UCSD-AML1 (cell line): ENCODE data around the gene MNAT1.
"Not testable (repeated sequence)": the region's sequence is repeated elsewhere in the genome, so short reads cannot be mapped to it uniquely, and the experiment has no call there.

Source experiments
- DNase-seq: peaks from one replicate; lab custom pipeline; 2025; ENCODE audit not compliant: unreplicated experiment; lab: John Stamatoyannopoulos, UW

MNAT1 gene

DNA sequence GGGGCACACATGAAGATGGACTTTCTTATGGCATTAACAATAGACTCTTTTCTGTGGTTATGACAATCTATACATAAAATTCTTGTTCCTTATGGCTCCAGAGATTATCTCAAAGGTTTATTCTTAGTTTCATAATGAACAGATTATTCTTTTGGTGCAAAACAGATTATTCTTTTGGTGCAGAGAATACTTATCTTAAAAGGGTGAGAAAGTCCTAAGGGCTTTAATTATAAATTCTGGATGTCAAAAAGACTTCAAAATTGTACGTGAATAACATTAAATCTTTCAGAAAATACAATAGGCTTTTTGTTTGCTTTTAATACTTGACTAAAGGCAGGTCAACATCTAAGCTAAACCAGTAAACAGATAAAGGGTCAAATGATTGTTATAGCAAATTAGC is 69.3 kb downstream of the MNAT1 start:
- DNase-seq, result no peak

DNA sequence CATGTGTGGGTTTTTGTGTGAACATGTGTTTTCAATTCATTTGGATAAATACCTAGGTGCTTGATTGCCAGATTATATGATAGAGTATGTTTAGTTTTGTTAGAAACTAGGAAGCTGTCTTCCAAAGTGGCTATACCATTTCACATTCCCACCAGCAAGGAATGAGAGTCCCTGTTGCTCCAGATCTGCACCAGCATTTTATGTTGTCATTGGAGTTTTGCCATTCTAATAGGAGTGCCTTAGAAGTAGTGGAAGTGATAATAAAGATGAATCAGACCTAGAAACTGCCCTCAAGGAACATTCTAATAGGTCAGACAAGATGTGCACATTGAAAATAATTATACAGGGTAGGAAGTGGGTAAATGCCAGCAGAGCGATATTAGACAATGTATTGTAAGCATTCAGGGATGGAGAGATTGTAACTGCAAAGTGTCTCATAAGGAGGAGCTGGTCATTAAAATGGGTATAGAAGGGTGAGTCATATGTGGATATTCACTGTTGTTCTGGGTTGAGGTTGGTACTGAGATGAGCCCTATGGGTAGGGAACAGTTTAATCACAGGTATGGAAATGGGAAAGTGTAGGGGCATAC is 71.4 kb downstream of the MNAT1 start:
- no peak for DNase-seq

DNA sequence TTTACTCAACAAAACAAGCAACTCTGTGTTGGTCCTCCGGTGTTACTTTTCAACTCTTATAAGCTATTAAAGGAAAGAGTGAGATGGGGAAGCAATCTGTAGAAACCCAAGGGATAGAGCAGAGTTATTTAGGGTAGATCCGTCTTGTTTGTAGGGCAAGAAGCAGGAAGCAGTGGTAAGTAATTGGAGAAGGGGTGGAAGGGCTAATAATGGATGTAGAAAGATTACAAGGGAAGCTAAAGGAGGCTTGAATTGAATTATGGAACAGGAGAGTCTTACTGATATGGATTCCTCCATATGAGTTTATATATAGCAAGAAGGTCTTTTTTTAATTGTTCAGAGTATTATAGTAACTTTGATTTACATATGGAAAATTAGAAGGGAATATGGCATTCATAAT is 72.7 kb downstream of the MNAT1 start:
- DNase-seq, result no peak

DNA sequence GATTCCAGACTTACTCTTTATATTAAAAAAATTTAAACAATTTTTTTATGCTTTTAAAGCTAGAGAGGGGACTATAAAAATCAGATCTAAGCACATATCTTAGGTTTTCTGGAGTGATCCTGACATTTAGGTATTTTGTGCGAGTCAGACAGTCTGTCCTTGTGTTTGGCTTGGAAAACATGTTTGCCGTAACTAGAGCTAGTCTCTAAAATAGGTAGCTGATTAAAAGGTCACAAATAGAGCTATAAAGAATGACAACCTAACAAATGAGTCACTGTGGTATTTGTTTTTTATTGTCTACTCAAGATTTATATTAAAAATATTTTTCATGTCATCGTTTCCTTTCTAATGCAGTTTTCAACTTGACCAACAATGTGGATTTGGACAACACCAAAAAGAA is 73.4 kb downstream of the MNAT1 start:
- DNase-seq, result no peak

DNA sequence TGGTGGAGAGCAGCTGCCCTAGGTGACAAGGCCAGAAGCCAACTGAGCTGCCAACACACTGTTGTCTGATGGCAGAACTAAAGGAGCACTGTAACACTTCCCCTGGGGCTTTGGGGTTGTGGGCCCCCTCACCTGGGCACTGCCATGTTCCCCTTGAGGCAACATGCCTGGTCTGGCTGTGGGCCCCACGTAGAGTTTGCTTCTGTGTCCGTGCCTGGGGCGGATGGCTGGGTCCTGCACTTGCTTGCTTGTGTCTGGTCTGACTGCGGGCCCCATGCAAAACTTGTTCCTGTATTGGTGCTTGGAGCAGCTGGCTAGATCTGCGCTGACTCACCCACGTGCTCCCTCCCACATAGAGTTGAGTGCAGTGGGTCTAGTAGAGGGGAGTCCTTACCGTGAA is 78.4 kb downstream of the MNAT1 start:
- no peak for DNase-seq

DNA sequence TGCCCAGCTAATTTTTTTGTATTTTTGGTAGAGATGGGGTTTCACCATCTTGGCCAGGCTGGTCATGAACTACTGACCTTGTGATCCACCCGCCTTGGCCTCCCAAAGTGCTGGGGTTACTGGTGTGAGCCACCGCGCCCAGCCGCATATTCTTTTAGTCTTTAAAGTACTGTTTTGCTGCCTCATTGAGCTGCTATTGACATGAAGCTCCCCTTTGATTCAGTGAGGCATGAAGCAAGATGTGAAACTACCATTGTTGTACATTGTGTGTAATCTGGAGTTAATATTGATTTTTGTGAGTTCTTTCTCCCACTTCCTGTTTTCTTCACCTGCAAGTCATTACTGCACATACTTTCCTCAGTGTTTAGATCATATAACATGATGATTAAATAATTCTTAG is 80.8 kb downstream of the MNAT1 start:
- no peak for DNase-seq

DNA sequence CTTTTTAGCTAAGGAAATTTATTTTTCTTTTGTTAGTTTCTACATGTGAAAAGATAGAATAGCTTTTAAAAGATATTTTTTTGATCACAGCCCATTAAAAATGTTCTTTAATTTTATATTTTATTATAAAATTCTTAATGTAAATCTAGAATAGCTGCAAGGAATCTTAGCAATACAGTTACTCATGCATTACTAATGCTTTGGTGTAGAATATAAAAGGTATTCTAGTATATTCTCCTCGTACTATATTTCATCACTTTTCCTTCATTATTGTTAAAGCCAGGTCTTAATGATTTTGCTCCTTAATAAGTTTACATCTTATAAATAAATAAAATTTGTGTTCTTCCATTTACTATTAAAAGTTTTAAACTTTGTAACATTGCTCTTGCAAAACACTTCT is 82.6 kb downstream of the MNAT1 start:
- no peak for DNase-seq

DNA sequence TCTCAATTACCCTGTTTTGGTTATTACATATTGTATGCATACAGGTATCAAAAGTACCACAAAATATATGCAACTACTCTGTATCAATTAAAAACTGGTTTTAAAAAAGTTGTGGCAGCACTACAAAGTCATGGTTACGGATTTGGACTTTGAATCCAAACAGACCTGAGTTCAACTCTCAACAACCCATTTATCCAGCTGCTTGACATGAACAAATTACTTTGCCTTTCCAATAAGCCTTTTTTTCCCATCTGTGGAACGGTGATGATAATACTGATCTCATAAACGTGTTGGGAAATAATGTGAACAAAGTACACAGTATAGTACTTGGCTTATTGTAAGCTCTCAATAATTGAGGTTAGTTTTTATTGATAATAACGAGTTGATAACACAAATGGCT is 85.0 kb downstream of the MNAT1 start:
- no peak for DNase-seq

DNA sequence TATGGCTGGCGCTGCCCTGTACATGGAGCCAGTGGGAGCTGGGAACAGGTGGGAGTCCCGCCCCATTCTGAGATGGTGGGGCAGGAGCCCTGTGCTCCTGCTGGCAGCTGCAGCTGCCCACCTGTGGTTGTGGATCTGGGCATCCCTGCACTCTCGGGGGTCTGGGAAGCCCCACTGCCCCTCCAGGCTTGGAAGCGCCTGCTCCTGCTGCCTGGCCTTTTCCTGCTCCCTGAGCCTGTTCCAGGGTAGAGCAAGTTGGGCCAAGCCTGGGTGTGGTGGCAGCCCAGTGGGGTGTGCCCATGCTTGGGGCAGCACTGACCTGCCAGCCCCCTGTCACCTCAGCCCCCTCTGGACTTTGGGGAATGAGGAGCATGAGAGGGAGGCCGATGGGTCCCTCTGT is 104.0 kb downstream of the MNAT1 start:
- DNase-seq, result no peak

DNA sequence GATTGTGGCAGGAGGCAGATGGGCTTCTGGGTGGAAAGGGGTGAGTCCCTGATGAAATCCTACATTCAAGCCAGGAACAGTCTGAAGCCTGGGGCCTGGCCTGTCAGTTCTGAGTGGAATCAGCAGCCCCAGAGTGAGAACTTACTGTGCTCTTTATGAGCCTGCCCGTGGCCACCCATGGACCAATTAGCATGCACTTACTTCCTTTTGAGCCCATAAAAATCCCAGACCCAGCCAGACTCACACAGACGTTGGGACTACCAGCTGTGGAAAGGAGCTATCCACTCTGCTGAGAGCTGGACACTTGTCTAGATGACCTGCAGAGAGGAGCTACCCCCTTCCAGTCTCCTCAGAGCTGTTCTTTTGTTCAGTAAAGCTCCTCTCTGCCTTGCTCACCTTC is 104.5 kb downstream of the MNAT1 start:
- no peak for DNase-seq

DNA sequence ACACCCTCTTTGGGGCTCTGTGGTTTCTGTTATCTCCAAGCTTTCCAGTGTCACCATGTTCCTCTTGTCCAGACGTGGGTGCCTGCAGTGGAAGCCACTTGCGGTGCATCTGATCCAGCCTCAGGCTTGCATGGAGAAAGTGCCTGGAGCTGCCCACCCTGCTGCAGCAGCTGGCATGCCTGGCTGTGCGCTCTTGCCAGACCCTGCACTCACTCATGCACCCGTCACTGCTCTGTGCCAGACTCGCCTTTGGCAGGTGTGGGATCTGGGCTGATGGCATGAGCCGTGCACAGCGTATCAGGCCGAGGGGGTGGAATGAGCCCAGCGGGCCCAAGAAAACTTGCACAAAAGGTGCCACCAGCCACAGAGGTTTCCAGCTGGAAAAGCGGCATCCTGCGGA is 105.1 kb downstream of the MNAT1 start:
- no peak for DNase-seq

DNA sequence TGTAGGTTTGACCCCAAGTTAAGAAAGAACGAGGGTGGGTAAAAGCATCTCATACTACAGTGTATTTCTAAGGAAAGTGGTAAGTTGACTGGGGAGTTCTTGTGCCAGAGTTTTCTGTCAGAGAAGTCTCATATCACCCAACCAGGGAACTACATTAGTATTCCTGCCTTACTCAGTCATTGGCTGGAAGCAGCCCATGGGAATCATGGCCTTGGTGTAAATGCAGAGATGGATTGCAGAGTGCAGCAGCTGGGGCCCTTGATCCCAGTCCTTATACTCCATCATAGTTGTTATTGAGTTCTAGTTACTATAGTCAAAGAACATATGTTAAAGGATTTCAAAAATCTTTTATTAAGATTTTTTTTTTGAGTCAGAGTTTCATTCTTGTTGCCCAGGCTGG is 105.8 kb downstream of the MNAT1 start:
- no peak for DNase-seq

DNA sequence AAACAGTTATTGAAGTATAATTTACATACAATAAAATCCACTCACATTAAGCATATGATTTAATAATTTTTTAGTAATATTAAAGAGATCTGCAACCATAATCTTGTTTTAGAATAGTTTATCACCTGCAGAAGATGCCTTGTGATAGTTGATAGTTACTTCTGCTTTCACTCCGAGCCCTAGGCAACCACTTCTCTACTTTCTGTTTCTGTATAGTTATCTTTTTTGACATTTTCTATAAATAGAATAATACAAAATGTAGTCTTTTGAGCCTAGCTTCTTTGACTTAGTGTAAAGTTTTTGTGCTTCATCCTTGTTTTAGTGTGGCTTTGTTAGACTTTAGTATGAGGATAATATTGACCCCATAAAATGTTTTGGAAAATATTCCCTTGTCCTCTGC is 111.0 kb downstream of the MNAT1 start:
- no peak for DNase-seq

DNA sequence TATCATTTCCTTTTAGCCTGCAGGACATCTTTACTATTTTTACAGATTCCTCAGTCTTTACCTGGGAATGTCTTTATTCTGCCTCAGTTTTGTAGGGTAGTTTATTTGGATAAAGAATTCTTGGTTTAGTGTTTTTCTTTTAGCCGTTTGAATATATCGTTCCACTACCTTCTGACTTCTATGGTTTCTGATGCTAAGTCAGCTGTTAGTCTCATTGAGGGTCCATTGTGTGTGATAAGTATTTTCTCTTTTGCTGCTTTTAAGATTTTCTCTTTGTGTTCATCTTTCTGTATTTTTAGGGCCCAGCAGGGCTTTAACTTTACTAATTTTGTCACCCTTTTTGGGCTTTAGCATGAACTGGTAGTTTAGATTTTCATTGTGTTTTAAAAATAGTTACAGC is 113.5 kb downstream of the MNAT1 start:
- no peak for DNase-seq

DNA sequence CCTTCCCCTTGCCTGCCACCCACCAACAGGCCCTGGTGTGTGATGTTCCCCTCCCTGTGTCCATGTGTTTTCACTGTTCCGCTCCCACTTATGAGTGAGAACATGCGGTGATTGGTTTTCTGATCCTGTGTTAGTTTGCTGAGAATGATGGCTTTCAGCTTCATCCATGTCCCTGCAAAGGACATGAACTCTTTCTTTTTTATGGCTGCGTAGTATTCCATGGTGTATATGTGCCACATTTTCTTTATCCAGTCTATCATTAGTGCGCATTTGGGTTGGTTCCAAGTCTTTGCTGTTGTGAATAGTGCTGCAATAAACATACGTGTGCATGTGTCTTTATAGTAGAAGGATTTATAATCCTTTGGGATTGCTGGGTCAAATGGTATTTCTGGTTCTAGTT is 117.1 kb downstream of the MNAT1 start:
- DNase-seq, result not testable (repeated sequence)

DNA sequence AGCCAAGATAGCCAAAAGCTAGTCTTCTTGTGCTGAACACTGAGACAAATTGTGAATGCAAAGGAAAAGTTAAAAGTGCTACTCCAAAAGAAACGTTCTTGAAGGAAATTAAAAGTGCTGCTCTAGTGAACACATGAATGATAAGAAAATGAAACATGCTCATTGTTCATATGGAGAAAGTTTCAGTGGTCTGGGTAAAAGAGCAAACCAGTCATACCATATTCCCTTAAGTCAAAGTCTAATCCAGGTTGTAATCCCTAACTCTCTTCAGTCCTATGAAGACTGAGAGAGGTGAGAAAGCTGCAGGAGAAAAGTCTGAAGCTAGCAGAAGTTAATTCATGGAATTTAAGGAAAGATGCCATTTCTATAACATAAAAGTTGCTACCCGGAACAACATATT is 121.5 kb downstream of the MNAT1 start:
- DNase-seq, result no peak

DNA sequence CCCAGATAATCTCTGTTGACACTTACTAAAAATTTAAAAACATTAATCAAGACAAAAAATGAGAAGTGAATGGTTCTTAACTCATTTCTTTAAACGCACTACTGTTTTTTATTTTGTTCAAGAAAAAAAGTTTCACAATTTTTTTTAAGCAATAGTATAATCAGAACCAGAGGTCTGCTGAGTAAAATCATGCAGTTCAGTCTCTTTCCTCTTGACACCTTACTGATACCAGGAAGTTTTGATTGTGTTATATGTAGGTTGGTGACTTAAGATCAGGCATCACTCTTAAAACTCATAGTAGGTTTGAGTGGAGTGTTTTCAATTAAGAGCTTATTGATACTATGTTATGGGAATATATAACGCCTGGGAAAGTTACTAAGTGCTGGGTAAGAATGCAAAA is 125.0 kb downstream of the MNAT1 start:
- DNase-seq, result no peak

DNA sequence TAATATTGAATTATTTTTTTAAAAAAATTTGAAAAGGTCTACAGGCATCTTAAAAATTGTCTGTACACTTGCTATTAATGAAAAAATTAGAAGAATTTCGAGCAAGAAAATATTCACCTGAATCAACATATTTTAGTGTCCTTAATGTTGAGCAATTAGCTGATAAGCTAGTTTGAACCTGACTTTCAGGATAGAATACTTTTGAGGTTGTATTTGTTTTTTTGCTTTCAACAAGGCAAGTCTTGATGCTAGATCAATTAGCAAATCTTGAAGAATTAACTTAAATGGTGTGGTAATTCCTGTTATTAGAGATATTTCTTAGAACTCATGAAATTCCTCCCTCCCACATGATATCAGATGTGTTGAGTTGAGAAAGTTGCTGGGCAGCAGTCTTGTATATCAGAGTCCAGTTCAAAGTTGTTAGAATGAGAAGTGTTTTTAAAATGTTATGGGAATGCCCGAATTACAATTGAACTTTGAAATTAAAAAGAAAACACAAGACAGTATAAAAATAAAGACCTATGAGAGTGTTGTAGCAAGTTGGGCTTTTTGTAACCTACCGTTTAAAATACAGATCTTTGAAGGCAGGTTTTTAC is 127.1 kb downstream of the MNAT1 start:
- DNase-seq, result no peak

DNA sequence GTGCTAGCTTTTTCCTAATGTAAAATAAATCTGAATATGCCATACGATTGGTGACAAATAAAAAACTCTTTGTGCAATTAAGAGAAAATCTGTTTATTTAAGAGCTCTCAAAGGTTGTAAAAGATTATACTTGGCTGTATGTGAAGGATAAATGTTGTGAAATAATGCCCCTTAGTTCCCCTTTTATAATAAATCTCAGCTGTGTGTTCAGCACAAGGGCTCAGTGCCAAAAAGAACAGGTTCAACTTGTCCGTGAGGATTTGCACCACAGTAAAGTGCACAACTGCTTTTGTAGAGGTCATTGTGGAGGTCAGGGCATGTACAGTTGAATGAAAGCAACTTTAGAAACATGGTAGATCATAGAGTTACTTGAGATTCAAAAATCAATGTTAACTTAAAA is 127.7 kb downstream of the MNAT1 start:
- no peak for DNase-seq

DNA sequence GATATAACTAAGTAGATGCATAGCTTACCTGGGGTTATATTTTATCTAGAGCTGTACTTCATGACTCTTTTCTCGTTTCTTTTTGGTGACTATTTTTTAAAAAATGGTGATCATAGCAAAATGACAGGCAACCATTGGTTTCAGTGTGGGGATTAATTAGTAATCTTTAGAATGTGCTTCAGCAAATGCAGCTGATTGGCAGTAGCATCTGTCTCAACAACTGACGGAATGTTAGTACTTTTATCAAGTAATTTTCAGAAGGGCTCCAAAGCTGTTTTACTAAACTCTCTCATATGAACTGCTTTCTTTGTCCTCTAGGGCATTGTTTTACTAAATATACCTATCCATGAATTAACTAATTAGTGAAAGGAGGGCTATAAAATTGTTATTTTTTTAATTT is 128.7 kb downstream of the MNAT1 start:
- DNase-seq, result no peak

DNA sequence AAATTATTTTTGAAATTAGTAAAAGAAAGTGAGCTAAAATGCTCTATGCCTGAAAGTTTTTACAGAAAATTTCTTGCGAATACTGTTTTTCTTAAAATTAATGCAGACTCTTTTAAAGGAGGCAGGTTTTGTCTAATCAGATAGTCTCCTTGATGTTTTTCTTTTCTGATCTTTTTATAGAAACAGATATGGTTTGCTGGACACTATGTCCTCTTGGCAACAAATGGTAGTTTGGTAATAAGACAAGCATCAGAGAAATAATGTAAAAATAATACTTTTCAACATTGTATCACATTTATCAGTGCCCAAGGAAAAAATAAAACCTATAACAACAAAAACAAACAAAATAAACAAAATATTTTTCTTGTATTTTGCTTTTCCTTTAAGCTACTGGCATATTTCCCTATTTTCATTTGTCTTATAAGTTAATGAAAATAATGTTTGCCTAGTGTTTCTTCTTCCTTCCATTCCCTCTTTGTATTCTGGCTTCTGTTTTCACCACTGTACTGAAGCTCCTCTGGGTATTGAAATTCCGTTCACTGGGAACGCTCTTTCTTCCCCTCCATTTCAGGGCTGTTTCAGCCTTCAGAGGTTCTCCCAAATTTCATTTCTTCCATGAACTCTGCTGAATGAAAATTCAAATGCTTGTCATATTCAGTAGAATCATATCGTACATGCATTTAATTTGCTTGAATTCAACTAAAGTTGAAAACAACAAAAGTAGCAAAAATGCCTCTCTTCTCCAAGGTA is 131.0 kb downstream of the MNAT1 start:
- no peak for DNase-seq

DNA sequence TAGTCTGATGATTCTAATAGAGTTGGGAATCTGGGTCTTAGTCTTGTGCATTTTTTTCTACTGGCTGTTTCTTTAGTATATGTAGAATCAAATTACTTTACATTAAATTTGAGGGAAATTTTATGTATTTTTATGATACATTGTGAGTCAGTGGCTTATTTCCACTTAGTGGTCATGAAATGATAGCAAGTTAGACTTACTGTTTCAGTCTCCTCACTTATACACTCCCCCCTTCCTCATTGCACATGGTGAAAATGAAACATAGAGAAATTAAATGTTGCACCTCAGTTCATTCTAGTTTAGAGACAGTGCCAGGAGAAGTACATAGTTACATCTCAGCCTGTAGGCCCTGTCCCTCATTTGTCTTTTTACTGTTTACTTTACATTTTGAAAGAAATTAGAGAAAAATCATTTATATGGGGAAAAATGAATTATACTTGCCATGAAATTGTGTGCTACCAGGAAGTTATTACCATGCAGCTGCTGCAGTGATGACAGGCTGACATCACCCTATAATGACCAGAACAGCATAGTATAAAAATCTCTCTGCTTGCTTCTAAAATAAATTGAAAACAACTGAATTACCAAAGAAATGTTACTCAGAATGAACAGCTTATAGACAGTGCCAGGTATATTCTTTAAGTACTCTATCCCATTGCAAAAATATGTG is 133.1 kb downstream of the MNAT1 start:
- DNase-seq, result no peak
